Cerebellar nuclear complex (tissue), 1 donor: ENCODE results near the gene HDAC2.

Experiments used
- DNase-seq, 2 experiments: peaks; one replicate each; lab custom pipeline; 2025; lab: John Stamatoyannopoulos, UW

The HDAC2 gene

DNA sequence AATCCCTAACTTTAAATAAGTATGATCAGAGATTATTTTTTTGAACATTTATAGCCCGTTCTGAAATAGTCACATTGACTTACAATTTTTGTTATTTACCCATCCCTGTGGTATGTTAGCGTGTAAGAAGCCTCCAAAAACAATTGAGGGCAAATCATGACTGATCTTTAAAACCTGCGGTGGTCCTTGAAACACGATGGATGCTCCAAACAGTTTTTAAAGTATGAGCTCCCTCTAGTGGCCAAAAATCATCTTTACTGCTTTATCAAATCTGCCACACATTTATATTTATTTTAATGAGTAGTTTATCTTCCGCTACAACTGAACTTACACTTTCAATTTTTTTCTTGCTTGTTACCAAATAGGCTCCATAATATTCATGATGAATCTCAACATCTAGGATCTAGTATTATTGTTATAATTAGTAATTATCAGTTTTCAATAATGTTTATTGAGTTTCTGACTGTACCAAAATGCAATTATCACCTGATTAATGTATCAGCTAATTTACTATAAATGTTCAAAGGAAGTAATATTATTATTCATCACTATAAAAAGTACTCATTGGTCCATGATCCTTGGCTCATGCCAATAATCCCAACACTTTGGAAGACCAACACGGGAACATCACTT, 61.6 kb downstream of the HDAC2 start:
- DNase-seq: peak in 1 of 2 experiments; percentile 45

DNA sequence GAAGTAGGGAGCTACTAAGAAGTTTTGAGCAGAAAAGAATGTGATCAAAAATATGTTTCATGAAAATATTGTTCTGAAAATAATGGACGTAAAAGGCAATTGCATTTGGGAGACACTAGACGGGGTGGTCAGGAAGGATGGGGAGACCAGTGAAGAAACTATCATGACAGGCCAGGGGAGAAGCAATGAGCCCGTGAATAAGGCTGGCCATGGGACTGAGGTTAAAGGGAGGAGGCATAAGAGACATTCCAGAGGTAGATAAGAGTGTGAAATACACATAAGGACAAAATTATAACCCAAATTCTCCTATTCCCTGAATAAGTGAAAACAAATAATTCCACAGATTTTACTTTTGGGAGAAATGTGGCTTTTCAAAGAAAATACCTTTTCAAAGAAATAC, 62.1 kb downstream of the HDAC2 start:
- DNase-seq: no peak

DNA sequence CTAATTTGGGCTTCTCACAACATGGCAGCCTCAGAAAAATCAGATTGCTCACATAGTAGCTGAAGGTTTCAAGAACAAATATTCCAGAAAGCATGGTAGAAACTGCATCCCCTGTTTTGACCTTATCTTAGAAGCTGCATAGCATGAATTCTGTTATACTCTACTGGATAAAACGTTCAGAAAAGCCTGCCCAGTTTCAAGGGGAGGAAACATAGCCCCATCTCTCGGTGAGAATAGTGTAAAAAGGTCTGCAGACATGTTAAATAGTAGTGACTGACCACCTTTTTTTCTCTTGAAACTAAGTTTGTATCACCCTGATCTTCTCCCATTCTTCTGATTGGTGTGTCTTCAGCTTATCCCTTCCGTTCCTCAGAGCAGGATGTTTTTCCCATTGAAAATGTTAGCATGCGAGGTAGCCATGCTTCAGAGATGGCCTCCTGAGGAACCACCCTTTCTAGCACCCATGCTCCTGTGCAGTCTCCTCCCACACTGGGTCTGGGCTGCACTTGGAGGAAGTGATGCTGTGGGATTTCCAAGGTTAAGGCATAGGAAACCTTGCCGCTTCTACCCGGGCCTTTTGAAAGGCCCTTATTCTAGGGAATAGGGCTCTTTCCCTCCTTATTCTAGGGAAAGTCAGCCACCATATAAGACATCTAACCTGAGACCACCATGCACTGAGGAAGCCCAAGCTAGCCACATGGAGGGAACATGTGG, 63.7 kb downstream of the HDAC2 start:
- DNase-seq: no peak

DNA sequence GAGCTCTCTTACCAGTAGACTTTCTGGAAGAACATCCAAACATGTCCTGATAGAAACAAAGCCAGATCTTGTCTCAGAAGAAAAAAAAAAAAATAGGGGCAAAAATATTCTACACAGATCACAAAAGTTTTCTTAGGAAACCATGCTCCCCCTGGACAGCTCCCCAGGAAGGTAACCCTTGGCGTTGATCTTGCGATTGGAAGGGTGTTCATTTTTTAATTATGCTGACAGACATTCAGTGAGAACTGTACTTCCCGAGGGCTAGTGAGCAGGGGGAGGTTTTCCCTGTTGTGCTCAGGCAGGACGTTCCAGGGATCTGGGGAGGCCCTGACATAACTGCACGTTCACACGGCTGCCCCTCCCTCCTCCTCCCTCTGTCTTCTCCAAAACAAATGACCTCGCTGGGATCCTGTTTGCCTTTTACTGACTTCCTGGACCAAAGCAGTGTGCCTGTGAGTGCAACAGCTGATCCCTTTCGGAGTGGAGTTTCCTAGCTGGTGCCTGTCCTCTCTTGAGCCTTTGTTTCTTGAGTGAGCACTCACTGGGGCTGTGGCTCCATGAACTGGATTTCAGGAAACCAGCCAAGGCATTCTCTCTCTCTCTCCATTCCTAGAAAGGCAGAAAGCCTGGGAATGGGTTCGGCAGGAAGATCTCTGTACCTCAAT, 67.2 kb downstream of the HDAC2 start:
- DNase-seq: no peak

DNA sequence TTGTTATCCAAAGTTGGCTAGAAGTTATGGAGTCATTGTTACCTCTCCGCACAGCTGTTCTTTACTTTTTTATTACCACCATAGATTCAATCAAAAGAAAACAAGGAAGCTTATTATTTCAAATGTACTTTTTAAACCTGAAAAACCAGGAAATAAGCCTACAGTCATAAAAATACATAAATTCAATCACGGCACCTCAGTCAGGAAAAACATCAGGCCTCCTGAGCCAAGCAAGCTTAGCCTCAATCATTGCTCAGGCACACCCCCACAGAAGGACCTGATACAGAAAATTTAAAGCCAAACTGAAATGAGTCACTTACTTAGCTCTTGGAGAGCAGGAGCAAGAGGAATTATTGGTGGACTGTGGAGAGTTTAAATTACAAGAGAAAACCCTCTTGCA, 69.5 kb downstream of the HDAC2 start:
- DNase-seq: no peak

DNA sequence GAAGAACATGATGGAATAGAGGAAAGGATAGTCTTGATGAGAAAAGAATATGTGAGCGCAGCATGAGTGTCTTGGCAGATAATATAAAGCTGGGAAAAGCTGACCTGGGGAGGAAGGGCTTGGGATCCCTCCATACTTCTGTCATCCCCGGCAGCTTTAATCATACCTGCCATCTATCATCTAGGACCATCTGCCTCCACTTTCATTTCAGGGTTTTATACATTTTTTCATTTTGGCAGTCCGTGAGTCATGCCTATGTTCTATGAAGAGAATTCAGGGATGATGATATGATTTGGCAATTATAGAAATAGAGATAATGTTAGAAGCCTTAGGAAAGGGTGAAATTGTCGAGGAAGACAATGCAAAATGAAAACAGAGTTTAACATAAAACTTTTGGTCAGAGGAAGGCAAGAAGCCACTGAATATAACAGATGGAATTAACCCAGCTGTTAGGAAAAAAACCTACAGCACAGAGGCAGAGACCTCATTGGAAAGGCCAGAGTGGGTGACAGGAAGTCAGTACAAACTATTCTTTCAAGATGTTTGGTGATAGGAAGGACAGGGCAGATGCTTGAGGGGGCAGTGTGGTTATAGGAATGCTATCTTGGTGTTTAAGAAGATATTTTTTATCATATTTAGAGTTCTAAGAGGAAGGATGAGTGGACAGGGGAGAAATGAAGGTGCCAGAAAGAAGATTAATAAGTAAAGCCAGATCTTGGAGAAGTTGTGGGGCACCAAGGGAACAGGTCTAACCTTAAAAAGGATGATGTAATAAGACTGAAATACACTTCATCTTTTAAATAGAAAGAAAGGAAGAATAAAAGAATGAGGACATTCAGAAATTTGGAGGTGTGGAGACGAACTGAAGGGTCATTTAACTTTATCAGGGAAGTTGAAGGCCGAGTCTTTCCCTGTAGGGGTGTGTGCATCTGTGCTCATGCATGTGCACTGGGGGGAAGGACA, 76.0 kb downstream of the HDAC2 start:
- no peak for DNase-seq

DNA sequence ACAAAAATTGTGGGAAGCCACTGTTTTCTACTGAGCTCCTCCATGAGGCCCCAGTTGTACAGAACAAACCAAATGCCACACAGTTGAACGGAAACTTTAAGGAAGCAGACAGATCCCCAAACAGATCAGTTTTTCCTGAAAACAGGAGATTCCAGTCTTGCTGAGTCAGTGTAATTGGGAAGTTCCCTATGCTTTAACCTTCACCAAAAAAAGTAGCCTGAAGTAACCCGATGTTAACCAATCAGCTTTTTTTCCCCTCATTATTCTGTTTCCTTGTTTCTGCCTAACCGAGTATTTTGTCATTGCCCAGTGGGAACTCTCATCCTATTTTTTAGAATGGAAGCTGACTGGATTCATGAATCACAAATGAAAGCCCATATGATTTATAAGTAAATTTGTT, 77.1 kb downstream of the HDAC2 start:
- DNase-seq: no peak

DNA sequence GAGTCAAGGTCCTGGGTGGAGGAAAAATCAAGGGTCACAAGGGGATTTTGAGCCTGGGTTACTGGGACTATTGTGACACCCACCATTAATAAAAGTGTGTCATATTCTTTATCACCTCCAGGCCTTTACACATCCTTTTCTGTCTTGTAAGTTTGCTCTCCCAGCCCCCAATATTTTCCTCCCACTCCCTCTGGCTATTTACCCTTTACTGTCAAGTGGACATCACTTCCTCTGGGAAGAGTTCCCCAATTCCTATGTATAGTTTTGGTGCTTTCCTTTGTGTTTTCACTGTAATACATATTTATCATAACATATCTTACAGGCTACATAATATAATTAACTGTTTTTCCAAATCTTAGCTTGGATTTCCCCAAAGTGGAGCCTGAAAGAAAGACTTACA, 77.5 kb downstream of the HDAC2 start:
- DNase-seq: no peak

DNA sequence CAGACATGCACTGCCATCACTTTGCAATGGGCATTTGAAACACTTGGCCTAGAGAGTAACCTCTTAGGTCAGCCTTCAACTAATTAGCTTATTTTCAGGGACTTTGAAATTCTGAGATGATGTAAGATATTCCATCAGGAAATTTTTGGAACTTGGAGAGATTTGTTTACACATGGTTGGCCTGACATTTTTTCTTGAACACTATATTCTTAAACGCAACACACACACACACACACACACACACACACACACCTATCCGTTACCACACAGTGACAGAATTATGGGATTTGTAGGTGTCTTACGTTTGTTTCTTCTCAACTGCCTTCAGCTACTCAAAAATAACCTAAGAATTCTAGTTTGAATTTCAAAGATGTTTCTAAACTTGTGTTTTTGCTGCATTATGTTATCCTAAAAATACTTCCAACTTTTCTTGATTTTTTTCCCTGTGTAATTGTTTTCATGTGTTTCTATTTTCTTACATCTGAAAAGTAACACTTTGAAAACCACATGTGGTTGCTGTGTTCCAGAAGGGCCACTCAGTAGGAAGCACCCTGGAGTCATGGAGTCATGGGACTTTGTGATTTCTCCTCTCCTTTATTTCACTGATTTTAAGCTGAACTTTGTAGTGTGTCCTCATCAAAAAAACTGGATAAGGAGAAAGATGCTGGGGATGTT, 81.9 kb downstream of the HDAC2 start:
- no peak for DNase-seq

DNA sequence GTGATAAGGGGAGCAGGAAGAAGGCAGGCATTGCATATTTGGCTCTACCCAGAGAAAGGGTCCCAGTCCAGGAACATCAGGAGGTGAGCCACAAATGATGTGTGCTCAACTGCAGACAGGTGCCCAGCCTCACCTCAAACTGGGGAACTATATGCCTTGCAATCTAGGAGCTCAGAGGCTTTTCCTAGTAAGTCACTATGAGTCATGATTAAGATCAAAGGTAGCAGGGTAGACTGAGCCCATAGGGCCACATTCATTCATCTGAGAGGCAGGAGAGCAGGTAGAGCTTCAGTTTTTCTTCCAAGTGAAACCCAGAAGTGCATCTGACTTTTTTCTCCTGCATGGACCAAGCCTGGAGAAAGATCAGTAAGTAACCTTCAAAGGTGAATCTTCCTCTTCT, 82.5 kb downstream of the HDAC2 start:
- DNase-seq: no peak

DNA sequence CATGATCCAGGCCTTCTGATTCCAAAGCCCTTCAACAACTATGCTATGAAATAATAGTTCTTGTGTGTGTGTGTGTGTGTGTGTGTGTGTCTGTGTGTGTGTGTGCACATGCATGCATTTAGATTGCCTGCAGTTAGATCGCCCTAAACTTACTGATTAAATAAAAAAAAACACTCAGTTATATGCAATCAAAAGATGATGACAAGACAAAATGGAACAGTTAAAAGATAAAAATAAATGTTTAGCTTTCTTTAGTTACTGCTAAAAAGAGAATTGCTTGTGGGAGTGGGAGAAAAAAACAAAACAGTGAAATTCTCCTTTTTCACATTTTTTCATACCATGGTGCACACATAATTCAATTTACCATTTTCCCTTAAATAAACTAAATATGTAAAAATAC, 84.4 kb downstream of the HDAC2 start:
- DNase-seq: no peak

DNA sequence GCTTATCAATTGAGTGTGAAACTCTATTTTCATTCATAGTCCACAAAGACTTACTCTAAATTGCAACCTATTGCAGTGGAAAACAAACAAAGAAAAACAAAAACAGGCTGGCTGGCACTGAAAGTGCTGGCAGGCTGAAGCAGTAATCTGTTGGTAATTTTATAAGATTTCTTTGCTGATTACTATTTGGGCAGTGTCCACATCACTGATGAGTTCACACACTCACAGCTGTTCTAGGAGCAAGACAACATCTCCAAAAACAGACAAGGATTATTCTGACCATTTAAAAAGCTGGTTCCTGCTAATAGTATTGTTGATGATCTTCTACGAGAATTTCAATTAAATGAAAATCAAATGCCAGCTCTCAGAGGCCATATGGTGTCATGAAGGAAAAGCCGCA, 86.9 kb downstream of the HDAC2 start:
- DNase-seq: no peak
